K562 (cell line): ENCODE measurements around the gene SEZ6L. TPM values are rescaled to one million over a fixed set of nuclear protein-coding genes. Genes with fewer than 3 reads are reported as not detected.

Experiments
- LCOR ChIP-seq: sonication (generic); formaldehyde crosslinking; IDR thresholded peaks from 2 replicates; pipeline ENCODE4 v1.8.0; 2022; ENCODE audit warnings: mild to moderate bottlenecking, missing genetic modification reagents
- NFXL1 ChIP-seq: fragments of 450-650 bp; formaldehyde crosslinking; IDR thresholded peaks from 2 replicates; pipeline ENCODE4 v1.4.0; 2021; ENCODE audit warnings: mild to moderate bottlenecking
- RFX1 ChIP-seq: fragments of 450-650 bp; IDR thresholded peaks from 2 replicates; pipeline ENCODE4 v1.6.1; 2016; ENCODE audit warnings: mild to moderate bottlenecking, moderate library complexity
- polyA plus RNA-seq, 8 experiments: library from polyadenylated mRNA; depleted of rRNA in 4 of 8; stranded (reverse) in 5 of 8; unstranded in 3 of 8; fragments of >200 nt; fragmentation: Nextera tagmentation in 2 of 8; fragmentation: Illumina TruSeq in 1 of 8; extraction: Ambion mirVana in 2 of 8; extraction: Trizol in 1 of 8; gene quantifications; 2 replicates each; pipeline versions ENCODE4 v1.2.1 to v1.2.3, GENCODE V29; 2011 to 2014; ENCODE audit warnings: inconsistent platforms in 1 of 8, missing spikeins in 1 of 8
- total RNA-seq, 7 experiments: library from RNA; depleted of rRNA in 6 of 7; stranded (reverse); fragments of >200 nt in 6 of 7; fragmentation: Illumina TruSeq in 2 of 7; extraction: Trizol in 2 of 7; gene quantifications; 2 replicates each; pipeline versions ENCODE4 v1.2.1 to v1.2.3, GENCODE V29; 2011 to 2021; ENCODE audit warnings: low replicate concordance in 1 of 7
- TF ChIP-seq, protein P1 (sequence below): fragments of 200-600 bp; sonication (generic); IDR thresholded peaks from one replicate; pipeline ENCODE4 v1.6.1; 2012; ENCODE audit warnings: mild to moderate bottlenecking, low read depth, low read length, inconsistent platforms
- TF ChIP-seq, protein P2 (sequence below): fragments of 450-650 bp; IDR thresholded peaks from 2 replicates; pipeline ENCODE4 v1.6.1; 2016
- TF ChIP-seq, protein P3 (sequence below), 2 experiments: fragments of 450-650 bp; conservative IDR thresholded peaks; 2 replicates each; pipeline ENCODE4 v1.6.1; 2017; ENCODE audit warnings: mild to moderate bottlenecking in 2 of 2, moderate library complexity in 2 of 2
- TF ChIP-seq, protein P4 (sequence below): fragments of 450-650 bp; IDR thresholded peaks from 2 replicates; pipeline ENCODE4 v1.6.1; 2018; ENCODE audit warnings: mild to moderate bottlenecking, low read depth; ENCODE audit not compliant: partially characterized antibody

SEZ6L gene
- total and polyA plus RNA-seq, 9 of the 15 experiments (the other 6 are each of a cell fraction or from before 2014, with no cell fraction given): not detected

- TF ChIP-seq, protein P1, sequence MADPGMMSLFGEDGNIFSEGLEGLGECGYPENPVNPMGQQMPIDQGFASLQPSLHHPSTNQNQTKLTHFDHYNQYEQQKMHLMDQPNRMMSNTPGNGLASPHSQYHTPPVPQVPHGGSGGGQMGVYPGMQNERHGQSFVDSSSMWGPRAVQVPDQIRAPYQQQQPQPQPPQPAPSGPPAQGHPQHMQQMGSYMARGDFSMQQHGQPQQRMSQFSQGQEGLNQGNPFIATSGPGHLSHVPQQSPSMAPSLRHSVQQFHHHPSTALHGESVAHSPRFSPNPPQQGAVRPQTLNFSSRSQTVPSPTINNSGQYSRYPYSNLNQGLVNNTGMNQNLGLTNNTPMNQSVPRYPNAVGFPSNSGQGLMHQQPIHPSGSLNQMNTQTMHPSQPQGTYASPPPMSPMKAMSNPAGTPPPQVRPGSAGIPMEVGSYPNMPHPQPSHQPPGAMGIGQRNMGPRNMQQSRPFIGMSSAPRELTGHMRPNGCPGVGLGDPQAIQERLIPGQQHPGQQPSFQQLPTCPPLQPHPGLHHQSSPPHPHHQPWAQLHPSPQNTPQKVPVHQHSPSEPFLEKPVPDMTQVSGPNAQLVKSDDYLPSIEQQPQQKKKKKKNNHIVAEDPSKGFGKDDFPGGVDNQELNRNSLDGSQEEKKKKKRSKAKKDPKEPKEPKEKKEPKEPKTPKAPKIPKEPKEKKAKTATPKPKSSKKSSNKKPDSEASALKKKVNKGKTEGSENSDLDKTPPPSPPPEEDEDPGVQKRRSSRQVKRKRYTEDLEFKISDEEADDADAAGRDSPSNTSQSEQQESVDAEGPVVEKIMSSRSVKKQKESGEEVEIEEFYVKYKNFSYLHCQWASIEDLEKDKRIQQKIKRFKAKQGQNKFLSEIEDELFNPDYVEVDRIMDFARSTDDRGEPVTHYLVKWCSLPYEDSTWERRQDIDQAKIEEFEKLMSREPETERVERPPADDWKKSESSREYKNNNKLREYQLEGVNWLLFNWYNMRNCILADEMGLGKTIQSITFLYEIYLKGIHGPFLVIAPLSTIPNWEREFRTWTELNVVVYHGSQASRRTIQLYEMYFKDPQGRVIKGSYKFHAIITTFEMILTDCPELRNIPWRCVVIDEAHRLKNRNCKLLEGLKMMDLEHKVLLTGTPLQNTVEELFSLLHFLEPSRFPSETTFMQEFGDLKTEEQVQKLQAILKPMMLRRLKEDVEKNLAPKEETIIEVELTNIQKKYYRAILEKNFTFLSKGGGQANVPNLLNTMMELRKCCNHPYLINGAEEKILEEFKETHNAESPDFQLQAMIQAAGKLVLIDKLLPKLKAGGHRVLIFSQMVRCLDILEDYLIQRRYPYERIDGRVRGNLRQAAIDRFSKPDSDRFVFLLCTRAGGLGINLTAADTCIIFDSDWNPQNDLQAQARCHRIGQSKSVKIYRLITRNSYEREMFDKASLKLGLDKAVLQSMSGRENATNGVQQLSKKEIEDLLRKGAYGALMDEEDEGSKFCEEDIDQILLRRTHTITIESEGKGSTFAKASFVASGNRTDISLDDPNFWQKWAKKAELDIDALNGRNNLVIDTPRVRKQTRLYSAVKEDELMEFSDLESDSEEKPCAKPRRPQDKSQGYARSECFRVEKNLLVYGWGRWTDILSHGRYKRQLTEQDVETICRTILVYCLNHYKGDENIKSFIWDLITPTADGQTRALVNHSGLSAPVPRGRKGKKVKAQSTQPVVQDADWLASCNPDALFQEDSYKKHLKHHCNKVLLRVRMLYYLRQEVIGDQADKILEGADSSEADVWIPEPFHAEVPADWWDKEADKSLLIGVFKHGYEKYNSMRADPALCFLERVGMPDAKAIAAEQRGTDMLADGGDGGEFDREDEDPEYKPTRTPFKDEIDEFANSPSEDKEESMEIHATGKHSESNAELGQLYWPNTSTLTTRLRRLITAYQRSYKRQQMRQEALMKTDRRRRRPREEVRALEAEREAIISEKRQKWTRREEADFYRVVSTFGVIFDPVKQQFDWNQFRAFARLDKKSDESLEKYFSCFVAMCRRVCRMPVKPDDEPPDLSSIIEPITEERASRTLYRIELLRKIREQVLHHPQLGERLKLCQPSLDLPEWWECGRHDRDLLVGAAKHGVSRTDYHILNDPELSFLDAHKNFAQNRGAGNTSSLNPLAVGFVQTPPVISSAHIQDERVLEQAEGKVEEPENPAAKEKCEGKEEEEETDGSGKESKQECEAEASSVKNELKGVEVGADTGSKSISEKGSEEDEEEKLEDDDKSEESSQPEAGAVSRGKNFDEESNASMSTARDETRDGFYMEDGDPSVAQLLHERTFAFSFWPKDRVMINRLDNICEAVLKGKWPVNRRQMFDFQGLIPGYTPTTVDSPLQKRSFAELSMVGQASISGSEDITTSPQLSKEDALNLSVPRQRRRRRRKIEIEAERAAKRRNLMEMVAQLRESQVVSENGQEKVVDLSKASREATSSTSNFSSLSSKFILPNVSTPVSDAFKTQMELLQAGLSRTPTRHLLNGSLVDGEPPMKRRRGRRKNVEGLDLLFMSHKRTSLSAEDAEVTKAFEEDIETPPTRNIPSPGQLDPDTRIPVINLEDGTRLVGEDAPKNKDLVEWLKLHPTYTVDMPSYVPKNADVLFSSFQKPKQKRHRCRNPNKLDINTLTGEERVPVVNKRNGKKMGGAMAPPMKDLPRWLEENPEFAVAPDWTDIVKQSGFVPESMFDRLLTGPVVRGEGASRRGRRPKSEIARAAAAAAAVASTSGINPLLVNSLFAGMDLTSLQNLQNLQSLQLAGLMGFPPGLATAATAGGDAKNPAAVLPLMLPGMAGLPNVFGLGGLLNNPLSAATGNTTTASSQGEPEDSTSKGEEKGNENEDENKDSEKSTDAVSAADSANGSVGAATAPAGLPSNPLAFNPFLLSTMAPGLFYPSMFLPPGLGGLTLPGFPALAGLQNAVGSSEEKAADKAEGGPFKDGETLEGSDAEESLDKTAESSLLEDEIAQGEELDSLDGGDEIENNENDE: no peak
- TF ChIP-seq LCOR (CRISPR knock-in tag) (no peak), RFX1 (peak; percentile 57), NFXL1 (CRISPR knock-in tag) (no peak)
- TF ChIP-seq, protein P2, sequence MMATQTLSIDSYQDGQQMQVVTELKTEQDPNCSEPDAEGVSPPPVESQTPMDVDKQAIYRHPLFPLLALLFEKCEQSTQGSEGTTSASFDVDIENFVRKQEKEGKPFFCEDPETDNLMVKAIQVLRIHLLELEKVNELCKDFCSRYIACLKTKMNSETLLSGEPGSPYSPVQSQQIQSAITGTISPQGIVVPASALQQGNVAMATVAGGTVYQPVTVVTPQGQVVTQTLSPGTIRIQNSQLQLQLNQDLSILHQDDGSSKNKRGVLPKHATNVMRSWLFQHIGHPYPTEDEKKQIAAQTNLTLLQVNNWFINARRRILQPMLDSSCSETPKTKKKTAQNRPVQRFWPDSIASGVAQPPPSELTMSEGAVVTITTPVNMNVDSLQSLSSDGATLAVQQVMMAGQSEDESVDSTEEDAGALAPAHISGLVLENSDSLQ: peak; percentile 30; the same call in 1 of the 2 replicates
- TF ChIP-seq, protein P3, sequence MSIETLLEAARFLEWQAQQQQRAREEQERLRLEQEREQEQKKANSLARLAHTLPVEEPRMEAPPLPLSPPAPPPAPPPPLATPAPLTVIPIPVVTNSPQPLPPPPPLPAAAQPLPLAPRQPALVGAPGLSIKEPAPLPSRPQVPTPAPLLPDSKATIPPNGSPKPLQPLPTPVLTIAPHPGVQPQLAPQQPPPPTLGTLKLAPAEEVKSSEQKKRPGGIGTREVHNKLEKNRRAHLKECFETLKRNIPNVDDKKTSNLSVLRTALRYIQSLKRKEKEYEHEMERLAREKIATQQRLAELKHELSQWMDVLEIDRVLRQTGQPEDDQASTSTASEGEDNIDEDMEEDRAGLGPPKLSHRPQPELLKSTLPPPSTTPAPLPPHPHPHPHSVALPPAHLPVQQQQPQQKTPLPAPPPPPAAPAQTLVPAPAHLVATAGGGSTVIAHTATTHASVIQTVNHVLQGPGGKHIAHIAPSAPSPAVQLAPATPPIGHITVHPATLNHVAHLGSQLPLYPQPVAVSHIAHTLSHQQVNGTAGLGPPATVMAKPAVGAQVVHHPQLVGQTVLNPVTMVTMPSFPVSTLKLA (conservative IDR thresholded peaks at IDR 0.05): no peak
- TF ChIP-seq, protein P4, sequence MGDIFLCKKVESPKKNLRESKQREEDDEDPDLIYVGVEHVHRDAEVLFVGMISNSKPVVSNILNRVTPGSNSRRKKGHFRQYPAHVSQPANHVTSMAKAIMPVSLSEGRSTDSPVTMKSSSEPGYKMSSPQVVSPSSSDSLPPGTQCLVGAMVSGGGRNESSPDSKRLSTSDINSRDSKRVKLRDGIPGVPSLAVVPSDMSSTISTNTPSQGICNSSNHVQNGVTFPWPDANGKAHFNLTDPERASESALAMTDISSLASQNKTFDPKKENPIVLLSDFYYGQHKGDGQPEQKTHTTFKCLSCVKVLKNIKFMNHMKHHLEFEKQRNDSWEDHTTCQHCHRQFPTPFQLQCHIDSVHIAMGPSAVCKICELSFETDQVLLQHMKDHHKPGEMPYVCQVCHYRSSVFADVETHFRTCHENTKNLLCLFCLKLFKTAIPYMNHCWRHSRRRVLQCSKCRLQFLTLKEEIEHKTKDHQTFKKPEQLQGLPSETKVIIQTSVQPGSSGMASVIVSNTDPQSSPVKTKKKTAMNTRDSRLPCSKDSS: no peak
Observed at GRCh38 chr22:26409719-26410335, 240.6 kb downstream of the SEZ6L start (continued).
